ENCODE measurements around the gene UGT1A8.

The UGT1A8 gene

GRCh38 chr2:233769260-233769659, 151.8 kb downstream of the UGT1A8 start:
- Mint-ChIP-seq H3K27me3 (peaks cover 13% of the 10 kb centered on the region), H3K4me1 (no peaks in the 10 kb centered on the region), H3K9me3 (no peaks in the 10 kb centered on the region), H3K4me3 (no peak overlapping the region), H3K27ac (no peak overlapping the region), H3K36me3 (no peaks in the 10 kb centered on the region)
- no peak for DNase-seq
- CTCF ChIA-PET, result no interaction called here

- Mint-ChIP-seq H3K36me3 (no peaks in the 10 kb centered on the region), H3K9me3 (peaks cover 4% of the 10 kb centered on the region), H3K27ac (no peak overlapping the region), H3K4me1 (no peaks in the 10 kb centered on the region), H3K27me3 (peaks cover 9% of the 10 kb centered on the region), H3K4me3 (no peak overlapping the region)
- CTCF ChIA-PET, result no interaction called here
- no peak for DNase-seq
Measured at GRCh38 chr2:233772153-233772552, 154.7 kb downstream of the UGT1A8 start.

- Mint-ChIP-seq H3K27ac (no peak overlapping the region), H3K4me3 (no peak overlapping the region), H3K4me1 (no peaks in the 10 kb centered on the region), H3K27me3 (peaks cover 9% of the 10 kb centered on the region), H3K36me3 (no peaks in the 10 kb centered on the region), H3K9me3 (peaks cover 4% of the 10 kb centered on the region)
- CTCF ChIA-PET, result no interaction called here
- no peak for DNase-seq
Measured at GRCh38 chr2:233772583-233772982, 155.2 kb downstream of the UGT1A8 start.

- no peaks in the 10 kb centered on the region for H3K36me3 Mint-ChIP-seq
- DNase-seq, result no peak
- peaks cover 9% of the 10 kb centered on the region for H3K27me3 Mint-ChIP-seq
- peaks cover 4% of the 10 kb centered on the region for H3K9me3 Mint-ChIP-seq
- H3K27ac Mint-ChIP-seq, result no peak overlapping the region
- CTCF ChIA-PET, result no interaction called here
- H3K4me3 Mint-ChIP-seq, result no peak overlapping the region
- H3K4me1 Mint-ChIP-seq, result no peaks in the 10 kb centered on the region
Measured at GRCh38 chr2:233773854-233774253, 156.4 kb downstream of the UGT1A8 start.

- no peak for DNase-seq
- CTCF ChIA-PET, result no interaction called here
- no peak overlapping the region for H3K27ac Mint-ChIP-seq
- H3K27me3 Mint-ChIP-seq, result peaks cover 9% of the 10 kb centered on the region
- H3K36me3 Mint-ChIP-seq, result no peaks in the 10 kb centered on the region
- H3K4me1 Mint-ChIP-seq, result no peaks in the 10 kb centered on the region
- no peak overlapping the region for H3K4me3 Mint-ChIP-seq
- H3K9me3 Mint-ChIP-seq, result peaks cover 4% of the 10 kb centered on the region
Measured at GRCh38 chr2:233775414-233775813, 158.0 kb downstream of the UGT1A8 start.

- DNase-seq, result no peak
- H3K27ac Mint-ChIP-seq, result no peak within 1 kb of the TSS
- H3K4me3 Mint-ChIP-seq, result no peak within 1 kb of the TSS
- peaks cover 4% of the 10 kb centered on the region for H3K9me3 Mint-ChIP-seq
- no peaks in the 10 kb centered on the region for H3K36me3 Mint-ChIP-seq
- CTCF ChIA-PET, result no interaction called here
- no peaks in the 10 kb centered on the region for H3K4me1 Mint-ChIP-seq
- H3K27me3 Mint-ChIP-seq, result peaks cover 4% of the 10 kb centered on the region
Measured at GRCh38 chr2:233778030-233778429, 160.6 kb downstream of the UGT1A8 start, which contains the start of gene MROH2A. Gene MROH2A, plus strand, starts transcription at chr2:233778330. Its CDS starts 1,029 bp downstream, at chr2:233779359.

GRCh38 chr2:233779722-233780121, 162.3 kb downstream of the UGT1A8 start:
- Mint-ChIP-seq H3K36me3 (no peaks in the 10 kb centered on the region), H3K27me3 (peaks cover 4% of the 10 kb centered on the region), H3K27ac (no peak overlapping the region), H3K9me3 (peaks cover 4% of the 10 kb centered on the region), H3K4me3 (no peak overlapping the region), H3K4me1 (no peaks in the 10 kb centered on the region)
- DNase-seq, result no peak
- CTCF ChIA-PET, result no interaction called here

- no peak for DNase-seq
- peaks cover 4% of the 10 kb centered on the region for H3K9me3 Mint-ChIP-seq
- no peaks in the 10 kb centered on the region for H3K4me1 Mint-ChIP-seq
- no peak overlapping the region for H3K27ac Mint-ChIP-seq
- H3K36me3 Mint-ChIP-seq, result no peaks in the 10 kb centered on the region
- CTCF ChIA-PET, result interaction anchor here (0.6 kb wide), 1 partner anchor 1066 kb away, joined by 4 read pairs; no protein-coding TSS in a partner anchor
- no peak overlapping the region for H3K4me3 Mint-ChIP-seq
- no peaks in the 10 kb centered on the region for H3K27me3 Mint-ChIP-seq
Measured at GRCh38 chr2:233780771-233781170, 163.3 kb downstream of the UGT1A8 start.

GRCh38 chr2:233789554-233789953, 172.1 kb downstream of the UGT1A8 start:
- CTCF ChIA-PET, result no interaction called here
- H3K4me3 Mint-ChIP-seq, result no peak overlapping the region
- no peaks in the 10 kb centered on the region for H3K4me1 Mint-ChIP-seq
- no peak overlapping the region for H3K27ac Mint-ChIP-seq
- H3K36me3 Mint-ChIP-seq, result no peaks in the 10 kb centered on the region
- H3K9me3 Mint-ChIP-seq, result no peaks in the 10 kb centered on the region
- DNase-seq, result no peak
- no peaks in the 10 kb centered on the region for H3K27me3 Mint-ChIP-seq

- Mint-ChIP-seq H3K36me3 (no peaks in the 10 kb centered on the region), H3K27ac (no peak overlapping the region), H3K9me3 (no peaks in the 10 kb centered on the region), H3K4me3 (no peak overlapping the region), H3K4me1 (no peaks in the 10 kb centered on the region), H3K27me3 (no peaks in the 10 kb centered on the region)
- no peak for DNase-seq
- CTCF ChIA-PET, result no interaction called here
Measured at GRCh38 chr2:233791151-233791882, 173.9 kb downstream of the UGT1A8 start.

GRCh38 chr2:233791883-233792329, 174.5 kb downstream of the UGT1A8 start:
- CTCF ChIA-PET, result no interaction called here
- Mint-ChIP-seq H3K4me3 (no peak overlapping the region), H3K27ac (no peak overlapping the region), H3K4me1 (no peaks in the 10 kb centered on the region), H3K27me3 (no peaks in the 10 kb centered on the region), H3K36me3 (no peaks in the 10 kb centered on the region), H3K9me3 (no peaks in the 10 kb centered on the region)
- no peak for DNase-seq

- Mint-ChIP-seq H3K27me3 (no peaks in the 10 kb centered on the region), H3K36me3 (no peaks in the 10 kb centered on the region), H3K4me3 (no peak overlapping the region), H3K4me1 (no peaks in the 10 kb centered on the region), H3K9me3 (no peaks in the 10 kb centered on the region), H3K27ac (no peak overlapping the region)
- no peak for DNase-seq
- CTCF ChIA-PET, result no interaction called here
Measured at GRCh38 chr2:233792720-233793119, 175.3 kb downstream of the UGT1A8 start.

- H3K27me3 Mint-ChIP-seq, result peaks cover 1% of the 10 kb centered on the region
- no peaks in the 10 kb centered on the region for H3K4me1 Mint-ChIP-seq
- H3K4me3 Mint-ChIP-seq, result no peak overlapping the region
- no peak for DNase-seq
- H3K36me3 Mint-ChIP-seq, result no peaks in the 10 kb centered on the region
- CTCF ChIA-PET, result no interaction called here
- no peaks in the 10 kb centered on the region for H3K9me3 Mint-ChIP-seq
- H3K27ac Mint-ChIP-seq, result no peak overlapping the region
Measured at GRCh38 chr2:233793465-233794127, 176.2 kb downstream of the UGT1A8 start.

- no peaks in the 10 kb centered on the region for H3K36me3 Mint-ChIP-seq
- H3K27ac Mint-ChIP-seq, result no peak overlapping the region
- H3K27me3 Mint-ChIP-seq, result peaks cover 6% of the 10 kb centered on the region
- no peak overlapping the region for H3K4me3 Mint-ChIP-seq
- CTCF ChIA-PET, result no interaction called here
- no peak for DNase-seq
- no peaks in the 10 kb centered on the region for H3K9me3 Mint-ChIP-seq
- H3K4me1 Mint-ChIP-seq, result no peaks in the 10 kb centered on the region
Measured at GRCh38 chr2:233794128-233794658, 176.8 kb downstream of the UGT1A8 start.

- H3K4me1 Mint-ChIP-seq, result no peaks in the 10 kb centered on the region
- peaks cover 6% of the 10 kb centered on the region for H3K27me3 Mint-ChIP-seq
- no peaks in the 10 kb centered on the region for H3K9me3 Mint-ChIP-seq
- CTCF ChIA-PET, result no interaction called here
- no peaks in the 10 kb centered on the region for H3K36me3 Mint-ChIP-seq
- no peak overlapping the region for H3K4me3 Mint-ChIP-seq
- no peak overlapping the region for H3K27ac Mint-ChIP-seq
- DNase-seq, result no peak
Measured at GRCh38 chr2:233795735-233796171, 178.3 kb downstream of the UGT1A8 start.
